ENCODE results near the gene ASTN2.

DNA sequence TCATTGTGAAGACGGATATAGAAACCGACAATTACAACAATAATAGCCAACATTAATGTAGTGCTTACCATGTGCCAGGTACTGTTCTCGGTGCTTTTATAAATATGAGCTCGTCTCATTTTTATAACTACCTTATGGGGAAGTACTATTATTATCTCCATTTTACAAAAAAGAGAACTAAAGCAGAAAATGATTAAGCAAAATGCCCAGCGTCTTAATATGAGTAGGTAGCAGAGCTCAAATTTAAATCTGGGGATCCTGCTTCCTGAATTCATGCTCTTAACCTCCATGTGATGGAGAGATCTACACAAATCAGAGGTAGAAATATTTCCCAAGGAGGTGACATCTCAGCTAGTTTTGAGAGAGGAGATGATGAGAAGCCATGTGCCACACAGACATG lies 470.9 kb downstream of the ASTN2 start:
- TF ChIP-seq, protein P1, sequence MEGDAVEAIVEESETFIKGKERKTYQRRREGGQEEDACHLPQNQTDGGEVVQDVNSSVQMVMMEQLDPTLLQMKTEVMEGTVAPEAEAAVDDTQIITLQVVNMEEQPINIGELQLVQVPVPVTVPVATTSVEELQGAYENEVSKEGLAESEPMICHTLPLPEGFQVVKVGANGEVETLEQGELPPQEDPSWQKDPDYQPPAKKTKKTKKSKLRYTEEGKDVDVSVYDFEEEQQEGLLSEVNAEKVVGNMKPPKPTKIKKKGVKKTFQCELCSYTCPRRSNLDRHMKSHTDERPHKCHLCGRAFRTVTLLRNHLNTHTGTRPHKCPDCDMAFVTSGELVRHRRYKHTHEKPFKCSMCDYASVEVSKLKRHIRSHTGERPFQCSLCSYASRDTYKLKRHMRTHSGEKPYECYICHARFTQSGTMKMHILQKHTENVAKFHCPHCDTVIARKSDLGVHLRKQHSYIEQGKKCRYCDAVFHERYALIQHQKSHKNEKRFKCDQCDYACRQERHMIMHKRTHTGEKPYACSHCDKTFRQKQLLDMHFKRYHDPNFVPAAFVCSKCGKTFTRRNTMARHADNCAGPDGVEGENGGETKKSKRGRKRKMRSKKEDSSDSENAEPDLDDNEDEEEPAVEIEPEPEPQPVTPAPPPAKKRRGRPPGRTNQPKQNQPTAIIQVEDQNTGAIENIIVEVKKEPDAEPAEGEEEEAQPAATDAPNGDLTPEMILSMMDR (IDR thresholded peaks at IDR 0.05; ENCODE audit: poor library complexity, severe bottlenecking), result no peak
- no peak for TF ChIP-seq POLR2AphosphoS5 (IDR thresholded peaks at IDR 0.05)
- no peak for TF ChIP-seq EZH2 (IDR thresholded peaks at IDR 0.05; ENCODE audit: borderline replicate concordance, insufficient read depth, low read length, poor library complexity, severe bottlenecking)
- TF ChIP-seq RAD21 (conservative IDR thresholded peaks at IDR 0.05), result no peak
- no peak for TF ChIP-seq MXI1 (conservative IDR thresholded peaks at IDR 0.05; ENCODE audit: poor library complexity, severe bottlenecking)
- TF ChIP-seq, protein P2, sequence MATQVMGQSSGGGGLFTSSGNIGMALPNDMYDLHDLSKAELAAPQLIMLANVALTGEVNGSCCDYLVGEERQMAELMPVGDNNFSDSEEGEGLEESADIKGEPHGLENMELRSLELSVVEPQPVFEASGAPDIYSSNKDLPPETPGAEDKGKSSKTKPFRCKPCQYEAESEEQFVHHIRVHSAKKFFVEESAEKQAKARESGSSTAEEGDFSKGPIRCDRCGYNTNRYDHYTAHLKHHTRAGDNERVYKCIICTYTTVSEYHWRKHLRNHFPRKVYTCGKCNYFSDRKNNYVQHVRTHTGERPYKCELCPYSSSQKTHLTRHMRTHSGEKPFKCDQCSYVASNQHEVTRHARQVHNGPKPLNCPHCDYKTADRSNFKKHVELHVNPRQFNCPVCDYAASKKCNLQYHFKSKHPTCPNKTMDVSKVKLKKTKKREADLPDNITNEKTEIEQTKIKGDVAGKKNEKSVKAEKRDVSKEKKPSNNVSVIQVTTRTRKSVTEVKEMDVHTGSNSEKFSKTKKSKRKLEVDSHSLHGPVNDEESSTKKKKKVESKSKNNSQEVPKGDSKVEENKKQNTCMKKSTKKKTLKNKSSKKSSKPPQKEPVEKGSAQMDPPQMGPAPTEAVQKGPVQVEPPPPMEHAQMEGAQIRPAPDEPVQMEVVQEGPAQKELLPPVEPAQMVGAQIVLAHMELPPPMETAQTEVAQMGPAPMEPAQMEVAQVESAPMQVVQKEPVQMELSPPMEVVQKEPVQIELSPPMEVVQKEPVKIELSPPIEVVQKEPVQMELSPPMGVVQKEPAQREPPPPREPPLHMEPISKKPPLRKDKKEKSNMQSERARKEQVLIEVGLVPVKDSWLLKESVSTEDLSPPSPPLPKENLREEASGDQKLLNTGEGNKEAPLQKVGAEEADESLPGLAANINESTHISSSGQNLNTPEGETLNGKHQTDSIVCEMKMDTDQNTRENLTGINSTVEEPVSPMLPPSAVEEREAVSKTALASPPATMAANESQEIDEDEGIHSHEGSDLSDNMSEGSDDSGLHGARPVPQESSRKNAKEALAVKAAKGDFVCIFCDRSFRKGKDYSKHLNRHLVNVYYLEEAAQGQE (IDR thresholded peaks at IDR 0.05; ENCODE audit: borderline replicate concordance), result no peak
- TF ChIP-seq EP300 (conservative IDR thresholded peaks at IDR 0.05; ENCODE audit: poor library complexity, severe bottlenecking), result no peak
- no peak for TF ChIP-seq TAF1 (IDR thresholded peaks at IDR 0.05; ENCODE audit: low read depth)
- TF ChIP-seq SMC3 (conservative IDR thresholded peaks at IDR 0.05; ENCODE audit: poor library complexity), result no peak
